Psoas muscle (tissue), 8 donors: Measurements from ENCODE around the gene KLF1. TPM values are rescaled to one million over a fixed set of nuclear protein-coding genes. Genes with fewer than 3 reads are reported as not detected.
A peak's percentile ranks its signal among the peaks of the same experiment; 100 is the strongest.

ENCODE experiments used
- ATAC-seq, 4 donors: fragments of 200-7000 bp; cut with Tn5 transposase; one replicate each; pipeline ENCODE4 v1.9.1; 2020; ENCODE audit warnings: moderate library complexity in 3 of 4, mild to moderate bottlenecking in 2 of 4
- DNase-seq, 2 donors: peaks; one replicate each; pipeline ENCODE4 v3.0.0-alpha.2; 2020
- H3K27ac ChIP-seq: fragments of 200-600 bp; one replicate; pipeline ENCODE4 v1.8.0; 2022
- H3K27me3 ChIP-seq, 3 donors: fragments of 200-600 bp in 1 of 3; one replicate each; pipeline versions ENCODE4 v1.6.1 to v1.8.0; 2013 to 2022; ENCODE audit warnings: low read length in 2 of 3, mild to moderate bottlenecking in 2 of 3, moderate library complexity in 1 of 3; ENCODE audit not compliant: insufficient read depth in 3 of 3
- H3K36me3 ChIP-seq, 2 donors: fragments of 200-600 bp in 1 of 2; one replicate each; pipeline versions ENCODE4 v1.6.1 to v1.8.0; 2013 to 2022; ENCODE audit warnings: low read depth in 1 of 2, mild to moderate bottlenecking in 1 of 2, moderate library complexity in 1 of 2; ENCODE audit not compliant: insufficient read depth in 1 of 2
- H3K4me1 ChIP-seq: fragments of 200-600 bp; one replicate; pipeline ENCODE4 v1.8.0; 2022
- H3K4me3 ChIP-seq: fragments of 200-600 bp; one replicate; pipeline ENCODE4 v1.8.0; 2022; ENCODE audit warnings: mild to moderate bottlenecking
- H3K9me3 ChIP-seq: fragments of 200-600 bp; one replicate; pipeline ENCODE4 v1.8.0; 2022
- CTCF ChIP-seq: fragments of 200-600 bp; IDR thresholded peaks from one replicate; pipeline ENCODE4 v1.8.0; 2022; ENCODE audit warnings: antibody characterized with exemption
- whole genome bisulfite sequencing, 3 donors: extraction: QIAGEN DNeasy Blood & Tissue Kit; methylation state at CpG; one replicate each; pipeline versions ENCODE4 v1.1.6 to v1.1.7; 2013; 5-methylcytosine and 5-hydroxymethylcytosine counted together
- intact Hi-C, 2 donors: fragments of 100-400 bp; cut with DNase I; formaldehyde crosslinking; loops; one replicate each; pipeline versions ENCODE4 v1.11.0 to v1.14.2; 2022
- polyA plus RNA-seq, 3 donors: library from polyadenylated mRNA; stranded (reverse); fragments of 200-250 nt; gene quantifications; one replicate each; pipeline ENCODE4 v1.2.3, GENCODE V29; 2013
- total RNA-seq, 4 donors: library from RNA; stranded (reverse); fragmentation: NEBNext Ultra II Directional in 2 of 4; extraction: Animal tissue kit (Norgen Biotek cat#: 25700) in 2 of 4; gene quantifications; one replicate each; pipeline versions ENCODE4 v1.2.1 to v1.2.4, GENCODE V29; 2021 to 2023
- donor health status: healthy with polysubstance abuse.
- donor health status: DM: no; HTN: no; CAD: no; lungs with moderate emphysema.
- donor health status: Bipolar disorder and iron deficiency.
- donor health status: healthy.
- donor health status: DM: yes; HTN: yes; CAD: no.
- donor health status: DM: no; HTN: no; CAD: no.
- donor health status: DM: no; HTN: no; CAD: no.
- donor health status: DM: yes; HTN: yes; CAD: no.

The KLF1 gene
- total and polyA plus RNA-seq, 7 donors: 0.18 to 0.37 (median 0.34) TPM; not detected in 4

- Histone ChIP-seq H3K4me3 (no peak overlapping the region), H3K36me3 (peaks cover 3 to 11% of the 10 kb centered on the region in 2 donors), H3K9me3 (no peaks in the 10 kb centered on the region), H3K4me1 (peaks cover 15% of the 10 kb centered on the region), H3K27ac (peak overlapping the region; percentile 65), H3K27me3 (peaks cover 0 to 10% (median 2%) of the 10 kb centered on the region in 3 donors)
- 70 to 82% (median 77%) methylated on average over 3 of the region's 3 CpGs for WGBS, 3 donors
- intact Hi-C loops: no loop called here
- no peak for TF ChIP-seq CTCF
- DNase-seq: no peak
- ATAC-seq: no peak
Measured at GRCh38 chr19:12882589-12882988, 4.4 kb downstream of the KLF1 start.

- intact Hi-C loops: no loop called here
- Histone ChIP-seq H3K4me1 (peaks cover 15% of the 10 kb centered on the region), H3K36me3 (peaks cover 3 to 24% of the 10 kb centered on the region in 2 donors), H3K27me3 (peaks cover 0 to 10% (median 2%) of the 10 kb centered on the region in 3 donors), H3K4me3 (peak within 1 kb of the TSS; percentile 79), H3K27ac (peak within 1 kb of the TSS; percentile 86), H3K9me3 (no peaks in the 10 kb centered on the region)
- no peak for TF ChIP-seq CTCF
- DNase-seq (peak; percentile 96 to 97), ATAC-seq (peak; percentile 93 to 97 (median 94))
- WGBS, 3 donors: 0% methylated on average over 35 to 38 of the region's 38 CpGs
Measured at GRCh38 chr19:12881172-12881808, 5.7 kb downstream of the KLF1 start, which contains the start of gene DNASE2. TSS of gene DNASE2 (minus strand) at chr19:12881449. CDS start at chr19:12881375, 74 bp downstream.

- ATAC-seq (peak; percentile 22 to 57 (median 32)), DNase-seq (peak in 1 of 2 donors; percentile 39)
- Histone ChIP-seq H3K36me3 (peaks cover 3 to 31% of the 10 kb centered on the region in 2 donors), H3K4me1 (peaks cover 15% of the 10 kb centered on the region), H3K9me3 (no peaks in the 10 kb centered on the region), H3K4me3 (peak overlapping the region; percentile 79), H3K27me3 (peaks cover 0 to 10% (median 2%) of the 10 kb centered on the region in 3 donors), H3K27ac (peak overlapping the region; percentile 86)
- 12 to 17% (median 16%) methylated on average over 29 of the region's 29 CpGs for WGBS, 3 donors
- TF ChIP-seq CTCF: no peak
- intact Hi-C loops: no loop called here
Measured at GRCh38 chr19:12880551-12881171, 6.3 kb downstream of the KLF1 start.

- ATAC-seq (no peak), DNase-seq (no peak)
- Histone ChIP-seq H3K27me3 (no peaks in the 10 kb centered on the region), H3K27ac (no peak overlapping the region), H3K9me3 (no peaks in the 10 kb centered on the region), H3K36me3 (peaks cover 3 to 42% of the 10 kb centered on the region in 2 donors), H3K4me1 (peaks cover 2% of the 10 kb centered on the region), H3K4me3 (no peak overlapping the region)
- TF ChIP-seq CTCF: no peak
- intact Hi-C loops: no loop called here
- 90 to 94% (median 93%) methylated on average over 6 of the region's 6 CpGs for WGBS, 3 donors
Measured at GRCh38 chr19:12875086-12875485, 11.9 kb downstream of the KLF1 start.
